Keratinocyte (primary cell): Measurements from ENCODE around the gene TIAM1. TPM values are rescaled to one million over a fixed set of nuclear protein-coding genes. Genes with fewer than 3 reads are reported as not detected.

Experiments used
- DNase-seq: peaks from one replicate; pipeline ENCODE4 v3.0.0-alpha.2; 2011; ENCODE audit warnings: low read depth, missing footprints, low spot score
- FAIRE-seq: peaks from 2 replicates; lab custom pipeline; 2011; peaks lifted over from hg19 to GRCh38; lab: Jason Lieb, UNC
- H2AFZ ChIP-seq: 2 replicates; pipeline ENCODE4 v1.6.0; 2012; ENCODE audit warnings: low read length, control low read depth, inconsistent platforms; ENCODE audit not compliant: control insufficient read depth
- H3K27ac ChIP-seq: 2 replicates; pipeline ENCODE4 v1.5.1; 2011; ENCODE audit warnings: low read length; ENCODE audit not compliant: control insufficient read depth, insufficient read depth
- H3K27me3 ChIP-seq: 3 replicates; pipeline ENCODE4 v1.6.0; 2011; ENCODE audit warnings: low read length; ENCODE audit not compliant: control insufficient read depth, insufficient read depth; ENCODE audit errors: extremely low read depth
- H3K36me3 ChIP-seq, 2 experiments: 2 replicates in 1 of 2; 3 replicates in 1 of 2; pipeline ENCODE4 v1.5.1; 2011; ENCODE audit warnings: low read length in 2 of 2, mild to moderate bottlenecking in 1 of 2; ENCODE audit not compliant: control insufficient read depth in 2 of 2, insufficient read depth in 2 of 2; ENCODE audit errors: extremely low read depth in 1 of 2
- H3K4me1 ChIP-seq: 3 replicates; pipeline ENCODE4 v1.5.1; 2011; ENCODE audit warnings: low read length; ENCODE audit not compliant: control insufficient read depth, insufficient read depth; ENCODE audit errors: extremely low read depth
- H3K4me2 ChIP-seq: 3 replicates; pipeline ENCODE4 v1.6.0; 2011; ENCODE audit warnings: low read depth, low read length; ENCODE audit not compliant: control insufficient read depth, insufficient read depth; ENCODE audit errors: extremely low read depth
- H3K4me3 ChIP-seq, 3 experiments: fragments of 200-600 bp in 1 of 3; sonication (generic) in 1 of 3; 2 replicates in 2 of 3; 3 replicates in 1 of 3; pipeline ENCODE4 v1.5.1; 2011 to 2016; ENCODE audit warnings: low read length in 3 of 3, mild to moderate bottlenecking in 3 of 3, control low read depth in 2 of 3, inconsistent platforms in 1 of 3, low read depth in 1 of 3, mixed read lengths in 1 of 3, mixed run types in 1 of 3, moderate library complexity in 1 of 3; ENCODE audit not compliant: control insufficient read depth in 2 of 3, insufficient read depth in 2 of 3; ENCODE audit errors: extremely low read depth in 1 of 3
- H3K79me2 ChIP-seq: 2 replicates; pipeline ENCODE4 v1.6.0; 2012; ENCODE audit warnings: low read length; ENCODE audit not compliant: control insufficient read depth, insufficient read depth
- H3K9ac ChIP-seq: 3 replicates; pipeline ENCODE4 v1.6.0; 2011; ENCODE audit warnings: low read length; ENCODE audit not compliant: control insufficient read depth, insufficient read depth; ENCODE audit errors: extremely low read depth
- H3K9me1 ChIP-seq: 3 replicates; pipeline ENCODE4 v1.6.0; 2011; ENCODE audit warnings: low read length; ENCODE audit not compliant: control insufficient read depth, insufficient read depth; ENCODE audit errors: extremely low read depth
- H3K9me3 ChIP-seq: 2 replicates; pipeline ENCODE4 v1.5.1; 2012; ENCODE audit warnings: low read depth, low read length; ENCODE audit not compliant: control insufficient read depth
- H4K20me1 ChIP-seq: 3 replicates; pipeline ENCODE4 v1.6.0; 2011; ENCODE audit warnings: low read length; ENCODE audit not compliant: control insufficient read depth, insufficient read depth; ENCODE audit errors: extremely low read depth
- EZH2 ChIP-seq: IDR thresholded peaks from one replicate; pipeline ENCODE4 v1.6.1; 2012; ENCODE audit warnings: inconsistent platforms, mild to moderate bottlenecking, low read length, moderate library complexity
- dilution Hi-C: fragments of 300-500 bp; cut with MboI; formaldehyde crosslinking; loops from one replicate; pipeline ENCODE4 v1.7.0; 2020; ENCODE audit warnings: low sequenced_read_pairs; ENCODE audit not compliant: extremely low pct_ligation_motif_present
- polyA plus RNA-seq, 5 experiments: library from polyadenylated mRNA; depleted of rRNA in 3 of 5; stranded (reverse) in 3 of 5; stranded (forward) in 1 of 5; unstranded in 1 of 5; fragments of >200 nt; gene quantifications; 1 replicate in 1 of 5; 2 replicates in 3 of 5; 3 replicates in 1 of 5; pipeline versions ENCODE4 v1.2.1 to v1.2.3, GENCODE V29; 2011 to 2012; ENCODE audit warnings: missing spikeins in 2 of 5, low read depth in 1 of 5, low replicate concordance in 1 of 5
- TF ChIP-seq, protein P1 (sequence below), 3 experiments: IDR thresholded peaks in 1 of 3; conservative IDR thresholded peaks in 1 of 3; optimal IDR thresholded peaks in 1 of 3; 2 replicates in 2 of 3; 3 replicates in 1 of 3; pipeline versions ENCODE3 to v1.5.1; 2011; ENCODE audit warnings: low read length in 3 of 3, mild to moderate bottlenecking in 3 of 3, moderate library complexity in 2 of 3, control low read depth in 1 of 3, inconsistent platforms in 1 of 3; ENCODE audit not compliant: insufficient read depth in 2 of 3; ENCODE audit errors: extremely low read depth in 1 of 3

TIAM1 gene
- polyA plus RNA-seq, 1 donor (not counting 4 experiments of a cell fraction or from before 2014, with no cell fraction given): 8.3 TPM

DNA sequence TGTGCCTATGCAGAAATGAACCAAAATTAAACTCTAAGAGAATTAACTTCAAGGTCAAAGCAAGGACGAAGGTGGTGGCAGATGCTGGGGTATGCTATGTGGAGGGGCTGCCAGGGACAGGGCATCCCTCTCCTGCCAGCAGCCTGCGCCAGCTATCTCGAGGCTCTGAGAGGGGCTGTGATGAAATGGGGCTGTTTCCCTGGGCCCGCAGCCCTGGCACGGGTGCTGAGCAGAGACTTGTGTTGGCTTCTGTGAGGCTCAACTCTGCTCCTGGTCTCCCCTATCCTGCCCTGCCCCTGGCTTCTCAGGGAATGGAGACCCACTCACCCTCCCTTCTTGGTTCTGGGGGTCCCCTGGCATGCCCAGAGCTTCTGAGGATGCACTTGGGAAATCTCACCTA, 41.9 kb upstream of the TIAM1 start:
- dilution Hi-C loops: no loop called here
- DNase-seq (no peak), FAIRE-seq (no peak)
- H3K4me3 ChIP-seq: no peak overlapping the region
- no peaks in the 10 kb centered on the region for H3K27me3 ChIP-seq
- no peak overlapping the region for H2AFZ ChIP-seq
- no peak overlapping the region for H3K27ac ChIP-seq
- TF ChIP-seq EZH2: no peak
- TF ChIP-seq, protein P1, sequence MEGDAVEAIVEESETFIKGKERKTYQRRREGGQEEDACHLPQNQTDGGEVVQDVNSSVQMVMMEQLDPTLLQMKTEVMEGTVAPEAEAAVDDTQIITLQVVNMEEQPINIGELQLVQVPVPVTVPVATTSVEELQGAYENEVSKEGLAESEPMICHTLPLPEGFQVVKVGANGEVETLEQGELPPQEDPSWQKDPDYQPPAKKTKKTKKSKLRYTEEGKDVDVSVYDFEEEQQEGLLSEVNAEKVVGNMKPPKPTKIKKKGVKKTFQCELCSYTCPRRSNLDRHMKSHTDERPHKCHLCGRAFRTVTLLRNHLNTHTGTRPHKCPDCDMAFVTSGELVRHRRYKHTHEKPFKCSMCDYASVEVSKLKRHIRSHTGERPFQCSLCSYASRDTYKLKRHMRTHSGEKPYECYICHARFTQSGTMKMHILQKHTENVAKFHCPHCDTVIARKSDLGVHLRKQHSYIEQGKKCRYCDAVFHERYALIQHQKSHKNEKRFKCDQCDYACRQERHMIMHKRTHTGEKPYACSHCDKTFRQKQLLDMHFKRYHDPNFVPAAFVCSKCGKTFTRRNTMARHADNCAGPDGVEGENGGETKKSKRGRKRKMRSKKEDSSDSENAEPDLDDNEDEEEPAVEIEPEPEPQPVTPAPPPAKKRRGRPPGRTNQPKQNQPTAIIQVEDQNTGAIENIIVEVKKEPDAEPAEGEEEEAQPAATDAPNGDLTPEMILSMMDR (optimal IDR thresholded peaks at IDR 0.05 in 1 of 3, IDR thresholded peaks at IDR 0.05 in 1 of 3, conservative IDR thresholded peaks at IDR 0.05 in 1 of 3; ENCODE audit: extremely low read depth in 1 of 3, insufficient read depth in 2 of 3, low read length in 3 of 3): no peak
- no peaks in the 10 kb centered on the region for H3K36me3 ChIP-seq
- H4K20me1 ChIP-seq: no peaks in the 10 kb centered on the region
- H3K9ac ChIP-seq: no peak overlapping the region
- no peaks in the 10 kb centered on the region for H3K9me1 ChIP-seq
- no peaks in the 10 kb centered on the region for H3K4me1 ChIP-seq
- H3K79me2 ChIP-seq: no peaks in the 10 kb centered on the region
- H3K4me2 ChIP-seq: no peak overlapping the region
- no peaks in the 10 kb centered on the region for H3K9me3 ChIP-seq

DNA sequence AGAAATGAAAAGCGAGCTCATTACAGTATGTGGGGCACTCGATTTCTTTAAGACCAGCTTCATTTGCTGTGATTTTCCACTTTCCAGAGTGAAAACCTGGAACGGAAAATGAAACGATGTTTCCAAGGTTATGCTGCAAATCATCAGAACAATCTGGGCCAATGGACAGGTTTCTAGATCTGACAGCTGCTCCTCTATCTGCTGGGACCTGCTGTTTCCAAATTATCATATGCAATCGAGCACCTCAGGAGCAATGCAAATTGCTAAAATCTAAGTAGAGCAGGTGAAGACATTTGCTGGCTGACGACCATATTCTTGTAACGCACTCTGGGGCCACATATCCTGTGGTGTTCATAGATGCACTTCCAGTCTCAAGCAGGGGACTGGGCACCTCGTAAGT, 39.7 kb upstream of the TIAM1 start:
- TF ChIP-seq, protein P1 (optimal IDR thresholded peaks at IDR 0.05 in 1 of 3, IDR thresholded peaks at IDR 0.05 in 1 of 3, conservative IDR thresholded peaks at IDR 0.05 in 1 of 3; ENCODE audit: extremely low read depth in 1 of 3, insufficient read depth in 2 of 3, low read length in 3 of 3): no peak
- TF ChIP-seq EZH2: no peak
- no peaks in the 10 kb centered on the region for H3K9me1 ChIP-seq
- no peak overlapping the region for H2AFZ ChIP-seq
- H3K9me3 ChIP-seq: no peaks in the 10 kb centered on the region
- H3K4me1 ChIP-seq: no peaks in the 10 kb centered on the region
- H3K79me2 ChIP-seq: no peaks in the 10 kb centered on the region
- no peaks in the 10 kb centered on the region for H3K27me3 ChIP-seq
- dilution Hi-C loops: no loop called here
- no peak for DNase-seq
- no peaks in the 10 kb centered on the region for H3K36me3 ChIP-seq
- H3K4me2 ChIP-seq: no peak overlapping the region
- peak; percentile 34 for FAIRE-seq
- no peak overlapping the region for H3K27ac ChIP-seq
- H4K20me1 ChIP-seq: no peaks in the 10 kb centered on the region
- no peak overlapping the region for H3K4me3 ChIP-seq
- no peak overlapping the region for H3K9ac ChIP-seq
